K562 (cell line): ENCODE data around the gene ENDOG. TPM values are rescaled to one million over a fixed set of nuclear protein-coding genes. Genes with fewer than 3 reads are reported as not detected.

ENCODE experiments used
- ADNP ChIP-seq: fragments of 200-800 bp; sonication (Bioruptor generic); IDR thresholded peaks from 2 replicates; pipeline ENCODE4 v1.6.1; 2016; ENCODE audit warnings: missing genetic modification characterization, missing compliant biosample characterization
- AFF4 ChIP-seq: sonication (generic); formaldehyde crosslinking; IDR thresholded peaks from 2 replicates; pipeline ENCODE4 v1.8.0; 2023; ENCODE audit warnings: mild to moderate bottlenecking, missing genetic modification reagents
- E2F8 ChIP-seq: fragments of 450-650 bp; IDR thresholded peaks from 2 replicates; pipeline ENCODE4 v1.7.1; 2018; ENCODE audit warnings: mild to moderate bottlenecking, low read depth; ENCODE audit not compliant: partially characterized antibody
- HNRNPK ChIP-seq: fragments of 200-400 bp; formaldehyde crosslinking; IDR thresholded peaks from one replicate; pipeline ENCODE4 v1.6.1; 2018; ENCODE audit warnings: mild to moderate bottlenecking, low read depth, low read length; ENCODE audit not compliant: poor library complexity, severe bottlenecking
- JUND ChIP-seq, 2 experiments: IDR thresholded peaks; 2 replicates in 1 of 2; 3 replicates in 1 of 2; pipeline ENCODE4 v1.6.1; 2011; ENCODE audit warnings: borderline replicate concordance in 2 of 2, low read depth in 2 of 2, low read length in 2 of 2, improper control_type of control experiment in 1 of 2, missing biosample characterization in 1 of 2, missing genetic modification characterization in 1 of 2, missing genetic modification reagents in 1 of 2
- POLR2AphosphoS5 ChIP-seq: IDR thresholded peaks from 2 replicates; pipeline ENCODE4 v1.6.1; 2011; ENCODE audit warnings: mild to moderate bottlenecking, low read depth, low read length, moderate library complexity; ENCODE audit not compliant: control insufficient read depth, insufficient read depth
- TAF15 ChIP-seq: fragments of 200-400 bp; formaldehyde crosslinking; IDR thresholded peaks from 2 replicates; pipeline ENCODE4 v1.6.1; 2017; ENCODE audit warnings: mild to moderate bottlenecking, low read depth, low read length, moderate library complexity
- UBTF ChIP-seq, 2 experiments: IDR thresholded peaks; 2 replicates each; pipeline ENCODE4 v1.6.1; 2012; ENCODE audit warnings: improper control_type of control experiment in 2 of 2, low read depth in 2 of 2, low read length in 2 of 2, borderline replicate concordance in 1 of 2
- ZNF780A ChIP-seq: fragments of 250-450 bp; sonication (Bioruptor Pico); IDR thresholded peaks from 2 replicates; pipeline ENCODE4 v1.5.0; 2021; ENCODE audit warnings: mild to moderate bottlenecking
- polyA plus RNA-seq, 8 experiments: library from polyadenylated mRNA; depleted of rRNA in 4 of 8; stranded (reverse) in 5 of 8; unstranded in 3 of 8; fragments of >200 nt; fragmentation: Nextera tagmentation in 2 of 8; fragmentation: Illumina TruSeq in 1 of 8; extraction: Ambion mirVana in 2 of 8; extraction: Trizol in 1 of 8; gene quantifications; 2 replicates each; pipeline versions ENCODE4 v1.2.1 to v1.2.3, GENCODE V29; 2011 to 2014; ENCODE audit warnings: inconsistent platforms in 1 of 8, missing spikeins in 1 of 8
- total RNA-seq, 7 experiments: library from RNA; depleted of rRNA in 6 of 7; stranded (reverse); fragments of >200 nt in 6 of 7; fragmentation: Illumina TruSeq in 2 of 7; extraction: Trizol in 2 of 7; gene quantifications; 2 replicates each; pipeline versions ENCODE4 v1.2.1 to v1.2.3, GENCODE V29; 2011 to 2021; ENCODE audit warnings: low replicate concordance in 1 of 7
- TF ChIP-seq, protein P1 (sequence below): fragments of 450-650 bp; IDR thresholded peaks from 2 replicates; pipeline ENCODE4 v1.6.1; 2016; ENCODE audit warnings: borderline replicate concordance

Gene ENDOG
- total and polyA plus RNA-seq, 9 of the 15 experiments (the other 6 are each of a cell fraction or from before 2014, with no cell fraction given) = 1.2 to 91.0 (median 25.5) TPM

DNA sequence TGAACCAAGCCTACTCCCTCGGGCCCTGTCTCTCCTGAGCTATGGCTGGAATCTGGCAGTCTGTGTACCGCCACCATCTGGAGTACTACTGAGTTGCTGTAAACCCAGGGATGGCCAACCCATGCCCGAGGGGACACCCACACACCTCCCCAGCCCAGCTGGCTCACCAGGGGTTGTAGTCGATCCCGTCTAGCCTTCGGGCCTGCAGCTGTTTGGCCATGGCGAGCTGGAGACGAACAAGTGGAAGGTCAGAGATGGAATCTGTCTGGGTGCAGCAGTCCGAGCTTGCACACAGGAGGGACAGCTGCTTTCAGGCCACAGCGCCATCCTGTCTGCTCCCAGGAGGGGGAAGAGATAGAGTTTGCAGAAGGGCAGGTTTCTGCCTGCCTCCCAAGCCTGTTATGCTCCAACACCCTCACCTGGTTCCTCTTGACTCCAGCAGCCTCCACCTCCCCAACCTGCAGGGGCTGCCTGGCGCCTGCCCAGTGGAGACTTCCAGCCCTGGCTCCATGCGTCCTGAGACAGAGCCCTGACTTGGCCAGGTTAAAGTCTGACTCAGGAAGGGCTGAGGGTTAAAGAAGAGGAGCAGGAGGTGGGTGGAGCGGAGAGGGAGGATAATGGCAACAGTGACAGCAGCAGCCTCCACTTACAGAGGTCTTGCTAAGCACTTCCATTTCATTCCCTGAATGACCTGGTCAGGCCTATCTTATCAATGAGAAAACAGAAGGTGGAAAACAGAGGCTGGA, 27.1 kb downstream of the ENDOG start (continued):
- TF ChIP-seq TAF15 (no peak), ADNP (tag) (no peak), JUND (IDR thresholded peaks at IDR 0.05; ENCODE audit: borderline replicate concordance, low read depth, low read length) (peak; percentile 53; the same call in 1 of the 2 replicates), JUND (tag; IDR thresholded peaks at IDR 0.05; ENCODE audit: borderline replicate concordance, low read depth, low read length) (no peak; the same call in 2 of the 3 replicates), ZNF780A (CRISPR knock-in tag) (no peak), AFF4 (CRISPR knock-in tag) (no peak), HNRNPK (no peak), POLR2AphosphoS5 (peak; percentile 86), E2F8 (no peak), UBTF (IDR thresholded peaks at IDR 0.05; ENCODE audit: borderline replicate concordance in 1 of 2, low read depth in 2 of 2, low read length in 2 of 2) (peak in 1 of 2 experiments; percentile 79; a peak in 2 of 4 replicates)
- TF ChIP-seq, protein P1, sequence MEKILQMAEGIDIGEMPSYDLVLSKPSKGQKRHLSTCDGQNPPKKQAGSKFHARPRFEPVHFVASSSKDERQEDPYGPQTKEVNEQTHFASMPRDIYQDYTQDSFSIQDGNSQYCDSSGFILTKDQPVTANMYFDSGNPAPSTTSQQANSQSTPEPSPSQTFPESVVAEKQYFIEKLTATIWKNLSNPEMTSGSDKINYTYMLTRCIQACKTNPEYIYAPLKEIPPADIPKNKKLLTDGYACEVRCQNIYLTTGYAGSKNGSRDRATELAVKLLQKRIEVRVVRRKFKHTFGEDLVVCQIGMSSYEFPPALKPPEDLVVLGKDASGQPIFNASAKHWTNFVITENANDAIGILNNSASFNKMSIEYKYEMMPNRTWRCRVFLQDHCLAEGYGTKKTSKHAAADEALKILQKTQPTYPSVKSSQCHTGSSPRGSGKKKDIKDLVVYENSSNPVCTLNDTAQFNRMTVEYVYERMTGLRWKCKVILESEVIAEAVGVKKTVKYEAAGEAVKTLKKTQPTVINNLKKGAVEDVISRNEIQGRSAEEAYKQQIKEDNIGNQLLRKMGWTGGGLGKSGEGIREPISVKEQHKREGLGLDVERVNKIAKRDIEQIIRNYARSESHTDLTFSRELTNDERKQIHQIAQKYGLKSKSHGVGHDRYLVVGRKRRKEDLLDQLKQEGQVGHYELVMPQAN = no peak
